Liver (tissue), 9 donors: ENCODE data around the gene GATAD2B. TPM values are rescaled to one million over a fixed set of nuclear protein-coding genes. Genes with fewer than 3 reads are reported as not detected.

Experiments
- DNase-seq: peaks from one replicate; pipeline ENCODE4 v3.0.0-alpha.2; 2017; ENCODE audit warnings: low spot score
- H3K27ac ChIP-seq, 2 donors: one replicate each; pipeline ENCODE4 v1.7.0; 2013; ENCODE audit warnings: inconsistent platforms in 2 of 2, low read length in 2 of 2, control low read depth in 1 of 2, low read depth in 1 of 2, mild to moderate bottlenecking in 1 of 2
- H3K27me3 ChIP-seq, 4 donors: one replicate each; pipeline versions ENCODE4 v1.6.1 to v1.7.0; 2013; ENCODE audit warnings: low read length in 3 of 4, inconsistent platforms in 1 of 4, mild to moderate bottlenecking in 1 of 4, moderate library complexity in 1 of 4; ENCODE audit not compliant: control insufficient read depth in 4 of 4, insufficient read depth in 4 of 4
- H3K36me3 ChIP-seq, 4 donors: one replicate each; pipeline versions ENCODE4 v1.6.1 to v1.7.0; 2013; ENCODE audit warnings: low read length in 3 of 4, mild to moderate bottlenecking in 3 of 4, low read depth in 1 of 4, moderate library complexity in 1 of 4; ENCODE audit not compliant: control insufficient read depth in 4 of 4, insufficient read depth in 3 of 4
- H3K4me1 ChIP-seq, 4 donors: one replicate each; pipeline versions ENCODE4 v1.6.1 to v1.7.0; 2013; ENCODE audit warnings: low read length in 3 of 4, mild to moderate bottlenecking in 3 of 4, moderate library complexity in 1 of 4; ENCODE audit not compliant: control insufficient read depth in 4 of 4, insufficient read depth in 4 of 4
- H3K4me3 ChIP-seq, 3 donors: one replicate each; pipeline versions ENCODE4 v1.6.1 to v1.7.0; 2013; ENCODE audit warnings: low read length in 3 of 3, control low read depth in 1 of 3, low read depth in 1 of 3, mild to moderate bottlenecking in 1 of 3
- H3K9ac ChIP-seq, 2 donors: one replicate each; pipeline ENCODE4 v1.7.0; 2013; ENCODE audit warnings: low read length in 2 of 2, mild to moderate bottlenecking in 2 of 2, moderate library complexity in 2 of 2, control low read depth in 1 of 2, low read depth in 1 of 2
- H3K9me3 ChIP-seq, 4 donors: one replicate each; pipeline versions ENCODE4 v1.6.1 to v1.7.0; 2013; ENCODE audit warnings: low read length in 3 of 4; ENCODE audit not compliant: control insufficient read depth in 4 of 4
- CTCF ChIP-seq: fragments of 150-350 bp; IDR thresholded peaks from 2 replicates; pipeline ENCODE4 v1.5.1; 2017; ENCODE audit warnings: improper control_type of control experiment, low read depth, low read length; ENCODE audit not compliant: missing input control
- EGR1 ChIP-seq, 2 donors: IDR thresholded peaks; 2 replicates each; pipeline ENCODE4 v1.6.1; 2016 to 2018; ENCODE audit warnings: antibody characterized with exemption in 2 of 2, low read depth in 2 of 2
- GABPA ChIP-seq, 2 donors: IDR thresholded peaks in 1 of 2; conservative IDR thresholded peaks in 1 of 2; 2 replicates each; pipeline ENCODE4 v1.6.1; 2016; ENCODE audit warnings: antibody characterized with exemption in 2 of 2, mild to moderate bottlenecking in 1 of 2, moderate library complexity in 1 of 2
- HNF4A ChIP-seq, 2 donors: conservative IDR thresholded peaks; 2 replicates each; pipeline ENCODE4 v1.6.1; 2016; ENCODE audit warnings: antibody characterized with exemption in 2 of 2, mild to moderate bottlenecking in 2 of 2
- JUND ChIP-seq, 2 donors: IDR thresholded peaks; 2 replicates each; pipeline ENCODE4 v1.6.1; 2016; ENCODE audit warnings: antibody characterized with exemption in 2 of 2
- NR2F2 ChIP-seq: IDR thresholded peaks from 2 replicates; pipeline ENCODE4 v1.6.1; 2016; ENCODE audit warnings: antibody characterized with exemption
- TAF1 ChIP-seq: conservative IDR thresholded peaks from 2 replicates; pipeline ENCODE4 v1.6.1; 2016; ENCODE audit warnings: antibody characterized with exemption, mild to moderate bottlenecking
- YY1 ChIP-seq: IDR thresholded peaks from 2 replicates; pipeline ENCODE4 v1.6.1; 2016; ENCODE audit warnings: antibody characterized with exemption, mild to moderate bottlenecking
- WGBS: extraction: QIAGEN DNeasy Blood & Tissue Kit; methylation state at CpG from one replicate; pipeline ENCODE4 v1.1.7; 2013; 5-methylcytosine and 5-hydroxymethylcytosine counted together
- polyA plus RNA-seq, 2 donors: library from polyadenylated mRNA; stranded (reverse) in 1 of 2; unstranded in 1 of 2; fragments of 200-250 nt in 1 of 2; fragments of >200 nt in 1 of 2; fragmentation: Nextera tagmentation in 1 of 2; extraction: Ambion mirVana in 1 of 2; gene quantifications; one replicate each; pipeline versions ENCODE4 v1.2.1 to v1.2.3, GENCODE V29; 2013 to 2015
- total RNA-seq, 2 donors: library from RNA; depleted of rRNA; stranded (reverse); fragments of >200 nt; gene quantifications; one replicate each; pipeline ENCODE4 v1.2.3, GENCODE V29; 2014
- TF ChIP-seq, protein P1 (sequence below): IDR thresholded peaks from 2 replicates; pipeline ENCODE4 v1.6.1; 2016; ENCODE audit warnings: antibody characterized with exemption
- TF ChIP-seq, protein P2 (sequence below): IDR thresholded peaks from 2 replicates; pipeline ENCODE4 v1.6.1; 2016; ENCODE audit warnings: antibody characterized with exemption
- TF ChIP-seq, protein P3 (sequence below): IDR thresholded peaks from 2 replicates; pipeline ENCODE4 v1.6.1; 2016; ENCODE audit warnings: antibody characterized with exemption, mild to moderate bottlenecking
- TF ChIP-seq, protein P4 (sequence below): IDR thresholded peaks from 2 replicates; pipeline ENCODE4 v1.6.1; 2016; ENCODE audit warnings: antibody characterized with exemption
- donor health status: healthy.
- donor health status: healthy.
- donor health status: healthy.
- donor health status: healthy.
- donor health status: healthy.

The GATAD2B gene
- total and polyA plus RNA-seq, 4 donors, result 3.2 to 4.9 (median 3.9) TPM

- H3K4me1 ChIP-seq, result peaks cover 14 to 38% (median 24%) of the 10 kb centered on the region in 4 donors
- DNase-seq, result no peak
- H3K27ac ChIP-seq, result peak overlapping the region; percentile 94 to 95
- no peaks in the 10 kb centered on the region for H3K27me3 ChIP-seq
- H3K4me3 ChIP-seq, result peak overlapping the region; percentile 80 to 97 (median 87)
- peaks cover 5 to 33% (median 16%) of the 10 kb centered on the region in 4 donors for H3K36me3 ChIP-seq
- TF ChIP-seq NR2F2 (no peak), JUND (IDR thresholded peaks at IDR 0.05) (no peak), YY1 (no peak), EGR1 (IDR thresholded peaks at IDR 0.05; ENCODE audit: low read depth in 2 of 2) (no peak), HNF4A (conservative IDR thresholded peaks at IDR 0.05) (no peak), CTCF (no peak), GABPA (IDR thresholded peaks at IDR 0.05 in 1 of 2, conservative IDR thresholded peaks at IDR 0.05 in 1 of 2) (no peak)
- TF ChIP-seq, protein P1, sequence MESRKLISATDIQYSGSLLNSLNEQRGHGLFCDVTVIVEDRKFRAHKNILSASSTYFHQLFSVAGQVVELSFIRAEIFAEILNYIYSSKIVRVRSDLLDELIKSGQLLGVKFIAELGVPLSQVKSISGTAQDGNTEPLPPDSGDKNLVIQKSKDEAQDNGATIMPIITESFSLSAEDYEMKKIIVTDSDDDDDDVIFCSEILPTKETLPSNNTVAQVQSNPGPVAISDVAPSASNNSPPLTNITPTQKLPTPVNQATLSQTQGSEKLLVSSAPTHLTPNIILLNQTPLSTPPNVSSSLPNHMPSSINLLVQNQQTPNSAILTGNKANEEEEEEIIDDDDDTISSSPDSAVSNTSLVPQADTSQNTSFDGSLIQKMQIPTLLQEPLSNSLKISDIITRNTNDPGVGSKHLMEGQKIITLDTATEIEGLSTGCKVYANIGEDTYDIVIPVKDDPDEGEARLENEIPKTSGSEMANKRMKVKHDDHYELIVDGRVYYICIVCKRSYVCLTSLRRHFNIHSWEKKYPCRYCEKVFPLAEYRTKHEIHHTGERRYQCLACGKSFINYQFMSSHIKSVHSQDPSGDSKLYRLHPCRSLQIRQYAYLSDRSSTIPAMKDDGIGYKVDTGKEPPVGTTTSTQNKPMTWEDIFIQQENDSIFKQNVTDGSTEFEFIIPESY, result no peak
- TF ChIP-seq, protein P2, sequence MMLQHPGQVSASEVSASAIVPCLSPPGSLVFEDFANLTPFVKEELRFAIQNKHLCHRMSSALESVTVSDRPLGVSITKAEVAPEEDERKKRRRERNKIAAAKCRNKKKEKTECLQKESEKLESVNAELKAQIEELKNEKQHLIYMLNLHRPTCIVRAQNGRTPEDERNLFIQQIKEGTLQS, result no peak
- TF ChIP-seq, protein P3, sequence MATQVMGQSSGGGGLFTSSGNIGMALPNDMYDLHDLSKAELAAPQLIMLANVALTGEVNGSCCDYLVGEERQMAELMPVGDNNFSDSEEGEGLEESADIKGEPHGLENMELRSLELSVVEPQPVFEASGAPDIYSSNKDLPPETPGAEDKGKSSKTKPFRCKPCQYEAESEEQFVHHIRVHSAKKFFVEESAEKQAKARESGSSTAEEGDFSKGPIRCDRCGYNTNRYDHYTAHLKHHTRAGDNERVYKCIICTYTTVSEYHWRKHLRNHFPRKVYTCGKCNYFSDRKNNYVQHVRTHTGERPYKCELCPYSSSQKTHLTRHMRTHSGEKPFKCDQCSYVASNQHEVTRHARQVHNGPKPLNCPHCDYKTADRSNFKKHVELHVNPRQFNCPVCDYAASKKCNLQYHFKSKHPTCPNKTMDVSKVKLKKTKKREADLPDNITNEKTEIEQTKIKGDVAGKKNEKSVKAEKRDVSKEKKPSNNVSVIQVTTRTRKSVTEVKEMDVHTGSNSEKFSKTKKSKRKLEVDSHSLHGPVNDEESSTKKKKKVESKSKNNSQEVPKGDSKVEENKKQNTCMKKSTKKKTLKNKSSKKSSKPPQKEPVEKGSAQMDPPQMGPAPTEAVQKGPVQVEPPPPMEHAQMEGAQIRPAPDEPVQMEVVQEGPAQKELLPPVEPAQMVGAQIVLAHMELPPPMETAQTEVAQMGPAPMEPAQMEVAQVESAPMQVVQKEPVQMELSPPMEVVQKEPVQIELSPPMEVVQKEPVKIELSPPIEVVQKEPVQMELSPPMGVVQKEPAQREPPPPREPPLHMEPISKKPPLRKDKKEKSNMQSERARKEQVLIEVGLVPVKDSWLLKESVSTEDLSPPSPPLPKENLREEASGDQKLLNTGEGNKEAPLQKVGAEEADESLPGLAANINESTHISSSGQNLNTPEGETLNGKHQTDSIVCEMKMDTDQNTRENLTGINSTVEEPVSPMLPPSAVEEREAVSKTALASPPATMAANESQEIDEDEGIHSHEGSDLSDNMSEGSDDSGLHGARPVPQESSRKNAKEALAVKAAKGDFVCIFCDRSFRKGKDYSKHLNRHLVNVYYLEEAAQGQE, result no peak
- no peaks in the 10 kb centered on the region for H3K9me3 ChIP-seq
- WGBS, result 41% methylated on average over 12 of the region's 12 CpGs
- H3K9ac ChIP-seq, result peak overlapping the region; percentile 24 to 85
These were observed 22.5 kb upstream of the GATAD2B start for GRCh38 chr1:153945131-153945794.

DNA sequence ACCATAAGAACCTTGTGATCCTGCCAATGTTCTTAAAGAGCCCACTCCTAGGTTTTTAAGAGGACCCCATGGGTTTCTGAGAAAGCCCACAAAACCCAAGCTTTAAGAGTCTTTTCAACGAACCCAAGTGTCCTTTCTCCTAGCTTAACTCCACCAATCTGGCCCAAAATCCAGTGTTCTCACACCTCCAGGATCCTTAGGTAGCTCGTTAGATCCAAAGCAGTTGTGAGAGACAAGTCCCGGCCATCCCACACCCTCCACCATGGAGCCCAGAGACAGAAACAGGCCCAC is 22.0 kb upstream of the GATAD2B start:
- Histone ChIP-seq H3K27me3 (no peaks in the 10 kb centered on the region), H3K9me3 (no peaks in the 10 kb centered on the region), H3K4me1 (peaks cover 14 to 38% (median 24%) of the 10 kb centered on the region in 4 donors), H3K36me3 (peaks cover 5 to 35% (median 16%) of the 10 kb centered on the region in 4 donors), H3K27ac (peak overlapping the region; percentile 94 to 95), H3K9ac (peak overlapping the region in 1 of 2 donors; percentile 56), H3K4me3 (peak overlapping the region; percentile 22 to 97 (median 80))
- WGBS, result 76% methylated on average over 3 of the region's 3 CpGs
- no peak for DNase-seq
- TF ChIP-seq, protein P3, result no peak
- no peak for TF ChIP-seq NR2F2
- TF ChIP-seq, protein P4, sequence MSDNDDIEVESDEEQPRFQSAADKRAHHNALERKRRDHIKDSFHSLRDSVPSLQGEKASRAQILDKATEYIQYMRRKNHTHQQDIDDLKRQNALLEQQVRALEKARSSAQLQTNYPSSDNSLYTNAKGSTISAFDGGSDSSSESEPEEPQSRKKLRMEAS, result no peak
- TF ChIP-seq GABPA (IDR thresholded peaks at IDR 0.05 in 1 of 2, conservative IDR thresholded peaks at IDR 0.05 in 1 of 2), result no peak
- TF ChIP-seq, protein P1, result no peak
- no peak for TF ChIP-seq TAF1
